GM19193 (cell line): ENCODE data around the gene SULT2B1.

Source experiments
- POLR2A ChIP-seq: IDR thresholded peaks from 4 replicates; pipeline ENCODE4 v1.6.1; 2011; ENCODE audit not compliant: insufficient read depth, insufficient read length; ENCODE audit errors: extremely low read depth

Gene SULT2B1

GRCh38 chr19:48551437-48552302 is at the start of gene SULT2B1:
Gene SULT2B1 (plus strand): TSS chr19:48552172. CDS start chr19:48552253, 81 bp downstream.
- no peak for TF ChIP-seq POLR2A

GRCh38 chr19:48502350-48503018 is 49.5 kb upstream of the SULT2B1 start:
- no peak for TF ChIP-seq POLR2A

- TF ChIP-seq POLR2A = no peak
These were observed 45.7 kb upstream of the SULT2B1 start for GRCh38 chr19:48506138-48506733.

DNA sequence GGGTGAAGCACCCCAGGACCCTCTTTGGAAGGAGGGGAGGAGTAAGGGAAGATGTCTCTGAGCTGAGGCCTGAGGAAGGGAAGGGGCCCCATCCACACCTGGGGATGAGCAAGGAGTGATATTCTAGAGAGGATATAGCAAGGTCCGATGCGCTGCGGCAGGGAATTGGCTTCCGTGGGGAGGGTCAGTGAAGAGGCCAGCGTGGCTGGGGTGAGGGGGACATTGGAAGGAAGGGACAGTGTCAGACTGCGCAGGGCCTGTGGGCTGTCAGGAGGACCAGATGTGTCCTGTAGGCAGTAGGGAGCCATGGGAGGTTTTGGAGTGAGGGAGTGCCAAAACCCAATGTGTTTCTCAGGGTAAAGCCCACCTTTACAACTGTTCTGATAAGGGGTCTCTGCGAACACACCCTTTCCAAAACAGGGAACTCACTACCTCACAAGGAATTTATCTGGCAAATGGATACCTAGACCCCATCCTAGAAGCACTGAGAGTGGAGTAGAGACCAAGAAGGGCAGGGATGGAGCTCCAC is 44.0 kb upstream of the SULT2B1 start:
- TF ChIP-seq POLR2A = no peak

DNA sequence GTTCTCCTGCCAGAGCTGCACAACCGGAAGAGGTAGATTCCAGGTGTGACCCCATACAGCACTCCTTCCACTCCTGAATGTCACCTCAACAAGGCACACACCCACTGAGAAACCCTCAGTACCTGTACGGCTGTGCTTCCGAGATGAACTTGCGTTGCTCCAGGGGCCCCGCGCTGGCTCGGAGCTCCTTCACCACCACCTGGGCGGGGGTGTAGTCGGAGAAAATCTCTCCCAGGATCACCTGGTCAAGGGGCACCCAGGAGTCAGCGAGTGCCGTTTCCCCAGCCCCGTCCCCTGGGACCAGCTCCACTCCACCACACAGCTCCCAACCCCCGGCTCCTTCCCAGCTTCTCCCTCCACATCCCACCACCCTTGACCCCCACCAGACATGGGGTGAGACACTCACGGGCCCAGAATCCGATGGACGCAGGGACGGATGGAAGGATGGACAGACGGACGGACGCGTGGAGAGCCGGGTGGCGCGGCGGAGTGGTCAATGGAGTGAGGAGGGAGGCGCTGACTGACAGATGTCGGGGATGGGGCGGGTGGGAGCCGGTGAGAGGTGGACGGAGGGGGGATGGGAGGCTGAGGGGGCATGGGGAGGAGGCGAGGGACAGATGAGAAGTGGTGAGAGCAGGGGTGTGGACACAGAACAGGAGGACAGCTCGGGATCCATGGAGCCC is 43.1 kb upstream of the SULT2B1 start:
- TF ChIP-seq POLR2A = no peak

GRCh38 chr19:48509467-48510194 is 42.3 kb upstream of the SULT2B1 start:
- TF ChIP-seq POLR2A = no peak

GRCh38 chr19:48510421-48511268 is 41.3 kb upstream of the SULT2B1 start:
- TF ChIP-seq POLR2A = no peak

GRCh38 chr19:48511321-48511731 is 40.6 kb upstream of the SULT2B1 start:
- TF ChIP-seq POLR2A = no peak

GRCh38 chr19:48511800-48512503 is 40.0 kb upstream of the SULT2B1 start, which contains the start of gene LMTK3:
Gene LMTK3 (minus strand): TSS chr19:48511835. CDS start chr19:48511576, 259 bp downstream.
- TF ChIP-seq POLR2A = no peak

GRCh38 chr19:48512504-48513288 is 39.3 kb upstream of the SULT2B1 start:
- TF ChIP-seq POLR2A = no peak

- no peak for TF ChIP-seq POLR2A
These were observed 38.5 kb upstream of the SULT2B1 start for GRCh38 chr19:48513289-48514122.

DNA sequence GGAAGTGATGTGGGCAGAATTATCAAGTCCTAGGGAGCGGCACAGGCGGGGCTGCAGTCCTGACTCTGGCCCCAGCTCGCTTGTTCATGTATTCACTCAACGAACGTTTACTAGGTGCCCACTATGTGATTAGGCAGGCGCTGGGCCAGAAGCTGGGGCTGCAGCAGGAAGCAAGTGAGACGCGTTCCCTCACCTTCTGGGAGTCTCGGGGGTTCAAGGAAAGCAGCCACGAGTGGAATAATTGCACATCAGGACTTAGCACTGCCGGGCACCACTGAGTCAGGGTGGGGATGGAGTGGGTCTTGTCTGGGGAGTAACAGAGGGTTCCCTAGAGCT is 37.9 kb upstream of the SULT2B1 start:
- no peak for TF ChIP-seq POLR2A

DNA sequence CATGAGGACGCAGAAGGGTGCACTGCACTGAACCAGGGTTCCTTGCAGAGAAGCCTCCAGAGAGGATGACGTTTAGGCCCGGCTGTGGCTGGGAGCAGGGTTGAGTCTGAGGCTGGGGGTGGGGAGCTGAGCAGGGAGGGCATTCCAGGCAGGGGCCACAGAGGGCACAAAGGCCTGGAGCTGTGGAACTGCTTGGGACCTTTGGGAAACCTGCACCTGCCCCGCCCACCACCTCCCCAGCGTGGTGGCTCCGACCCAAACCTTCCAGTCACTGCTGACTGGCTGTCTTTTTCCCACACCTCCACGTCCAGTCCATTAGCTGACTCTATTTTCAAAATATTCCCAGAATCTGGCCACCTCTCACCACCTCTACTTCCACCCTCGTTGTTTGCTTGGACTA is 35.4 kb upstream of the SULT2B1 start:
- no peak for TF ChIP-seq POLR2A
